Retinal pigment epithelial cell (primary cell): Measurements from ENCODE around the gene HSD17B10.

Experiments
- DNase-seq: peaks from one replicate; pipeline ENCODE4 v3.0.0-alpha.2; 2010; ENCODE audit warnings: low read depth
- H3K4me3 ChIP-seq: 2 replicates; pipeline ENCODE4 v1.5.1; 2011; ENCODE audit warnings: mild to moderate bottlenecking, low read length, control low read depth, moderate library complexity
- TF ChIP-seq, protein P1 (sequence below): conservative IDR thresholded peaks from 2 replicates; pipeline ENCODE4 v1.5.1; 2011; ENCODE audit warnings: low read depth, low read length, control low read depth, inconsistent platforms

HSD17B10 gene

GRCh38 chrX:53445977-53446376, 11.8 kb upstream of the HSD17B10 start:
- DNase-seq, result no peak
- TF ChIP-seq, protein P1, sequence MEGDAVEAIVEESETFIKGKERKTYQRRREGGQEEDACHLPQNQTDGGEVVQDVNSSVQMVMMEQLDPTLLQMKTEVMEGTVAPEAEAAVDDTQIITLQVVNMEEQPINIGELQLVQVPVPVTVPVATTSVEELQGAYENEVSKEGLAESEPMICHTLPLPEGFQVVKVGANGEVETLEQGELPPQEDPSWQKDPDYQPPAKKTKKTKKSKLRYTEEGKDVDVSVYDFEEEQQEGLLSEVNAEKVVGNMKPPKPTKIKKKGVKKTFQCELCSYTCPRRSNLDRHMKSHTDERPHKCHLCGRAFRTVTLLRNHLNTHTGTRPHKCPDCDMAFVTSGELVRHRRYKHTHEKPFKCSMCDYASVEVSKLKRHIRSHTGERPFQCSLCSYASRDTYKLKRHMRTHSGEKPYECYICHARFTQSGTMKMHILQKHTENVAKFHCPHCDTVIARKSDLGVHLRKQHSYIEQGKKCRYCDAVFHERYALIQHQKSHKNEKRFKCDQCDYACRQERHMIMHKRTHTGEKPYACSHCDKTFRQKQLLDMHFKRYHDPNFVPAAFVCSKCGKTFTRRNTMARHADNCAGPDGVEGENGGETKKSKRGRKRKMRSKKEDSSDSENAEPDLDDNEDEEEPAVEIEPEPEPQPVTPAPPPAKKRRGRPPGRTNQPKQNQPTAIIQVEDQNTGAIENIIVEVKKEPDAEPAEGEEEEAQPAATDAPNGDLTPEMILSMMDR, result peak; percentile 76
- H3K4me3 ChIP-seq, result no peak overlapping the region

DNA sequence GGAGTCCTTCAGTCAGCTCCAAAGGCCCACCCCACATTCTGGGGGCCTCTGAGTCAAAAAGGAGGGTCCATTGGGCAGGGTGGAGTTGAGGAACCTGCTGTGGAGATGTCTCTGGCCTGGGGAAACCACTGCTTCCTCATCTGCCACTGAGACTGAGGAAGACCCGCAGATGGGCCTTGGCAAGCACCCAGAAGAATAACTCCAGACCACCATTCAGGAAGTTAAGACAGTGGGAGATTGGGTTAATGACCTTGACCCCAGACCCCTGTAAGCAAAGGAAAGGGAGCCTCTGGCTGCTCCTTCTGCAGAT, 8.1 kb upstream of the HSD17B10 start:
- no peak overlapping the region for H3K4me3 ChIP-seq
- TF ChIP-seq, protein P1, result no peak
- no peak for DNase-seq

GRCh38 chrX:53441531-53442321, 7.6 kb upstream of the HSD17B10 start:
- no peak for DNase-seq
- TF ChIP-seq, protein P1, result no peak
- H3K4me3 ChIP-seq, result peak overlapping the region; percentile 49

DNA sequence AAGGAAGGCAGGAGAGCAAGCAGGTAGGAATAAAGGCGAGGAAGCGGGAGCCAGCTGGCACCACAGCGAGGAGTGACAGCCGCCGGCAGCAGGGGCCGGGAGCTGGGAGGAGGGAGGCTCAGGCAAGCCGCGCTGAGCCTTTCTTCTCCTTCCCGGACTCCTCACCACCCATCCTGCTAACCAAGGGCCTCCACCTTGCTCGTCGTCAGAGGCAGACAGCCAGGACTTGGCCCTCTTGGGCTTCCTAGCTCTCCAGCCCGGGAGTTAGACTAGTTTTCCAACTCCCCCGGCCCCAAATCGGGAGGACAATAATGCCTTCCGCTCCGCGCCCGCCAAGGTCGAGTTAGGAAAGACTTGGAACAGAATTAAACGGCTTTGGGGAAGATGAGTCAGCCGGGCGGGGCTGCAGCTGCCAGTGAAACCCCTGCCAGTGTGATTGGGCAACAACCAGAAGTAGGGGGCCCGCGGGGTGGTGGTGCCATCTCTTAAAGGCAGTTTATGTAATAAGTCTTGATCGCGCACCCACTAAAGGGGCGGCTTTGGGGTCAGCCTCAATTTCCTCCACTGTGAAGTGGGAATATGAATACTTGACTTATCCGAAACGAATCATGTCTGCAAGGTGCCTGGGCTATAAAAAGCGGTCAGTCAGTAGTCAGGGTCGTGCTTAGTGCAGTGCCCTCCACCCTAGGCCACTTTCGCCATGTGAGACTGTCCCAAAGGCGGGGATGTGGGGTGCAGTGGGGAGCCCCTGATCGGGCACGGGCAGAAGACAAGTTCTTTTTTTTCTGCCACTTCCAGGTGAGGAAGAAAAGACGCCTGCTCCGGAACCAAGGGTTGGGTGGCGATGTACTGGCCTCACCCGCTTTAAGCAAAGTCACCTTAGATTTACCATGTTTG, 6.7 kb upstream of the HSD17B10 start:
- H3K4me3 ChIP-seq, result peak overlapping the region; percentile 49
- no peak for DNase-seq
- TF ChIP-seq, protein P1, result no peak

DNA sequence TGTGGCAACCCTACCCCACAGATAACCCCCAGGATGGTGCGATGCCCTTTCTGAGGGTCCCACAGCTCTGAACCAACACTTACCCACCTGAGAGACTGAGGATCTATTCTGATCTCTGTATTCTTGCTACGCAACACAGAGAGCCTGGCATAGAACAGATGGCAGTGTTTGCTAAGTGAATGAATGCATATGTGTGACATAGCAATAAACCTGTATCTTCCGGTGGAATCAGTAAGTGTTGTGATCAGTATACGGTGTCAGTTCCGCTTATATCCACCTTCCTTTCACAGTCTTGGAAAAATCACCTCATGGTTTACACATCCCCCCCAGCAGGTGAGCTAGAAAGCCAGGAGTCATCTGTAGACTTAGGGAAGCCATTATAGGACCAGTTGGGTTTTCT, 5.9 kb upstream of the HSD17B10 start:
- peak overlapping the region; percentile 49 for H3K4me3 ChIP-seq
- no peak for DNase-seq
- TF ChIP-seq, protein P1, result no peak

- no peak for DNase-seq
- no peak overlapping the region for H3K4me3 ChIP-seq
- TF ChIP-seq, protein P1, result no peak
Observed at GRCh38 chrX:53438832-53439230, 4.7 kb upstream of the HSD17B10 start.
